GM12874 (cell line): ENCODE data around the gene ACOT7.

ENCODE experiments used
- CTCF ChIP-seq: IDR thresholded peaks from 2 replicates; pipeline ENCODE4 v1.5.1; 2011; ENCODE audit warnings: low read depth, mild to moderate bottlenecking, control low read depth, low read length, moderate library complexity; ENCODE audit not compliant: insufficient read depth

The ACOT7 gene

GRCh38 chr1:6310116-6310848 lies 83.3 kb downstream of the ACOT7 start:
- TF ChIP-seq CTCF = no peak

DNA sequence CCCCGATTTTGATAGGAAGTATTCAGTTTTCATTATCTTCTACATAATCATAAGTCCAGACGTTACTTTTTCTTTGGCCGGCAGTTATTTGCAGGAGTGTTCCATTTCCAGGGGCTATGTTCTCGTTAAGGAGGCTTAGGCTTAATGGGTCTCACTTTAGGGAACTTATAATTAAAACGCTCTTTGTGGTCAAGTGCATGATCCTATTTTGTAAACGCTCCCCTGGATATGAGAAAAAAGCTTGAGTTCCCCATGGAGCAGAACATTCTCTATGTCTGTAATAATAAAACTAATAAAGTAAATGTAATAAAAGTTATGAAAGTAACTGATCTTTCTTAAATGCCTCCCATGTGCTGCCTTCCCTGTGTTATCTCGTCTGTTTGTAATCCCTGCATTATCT lies 84.0 kb downstream of the ACOT7 start:
- TF ChIP-seq CTCF = no peak

DNA sequence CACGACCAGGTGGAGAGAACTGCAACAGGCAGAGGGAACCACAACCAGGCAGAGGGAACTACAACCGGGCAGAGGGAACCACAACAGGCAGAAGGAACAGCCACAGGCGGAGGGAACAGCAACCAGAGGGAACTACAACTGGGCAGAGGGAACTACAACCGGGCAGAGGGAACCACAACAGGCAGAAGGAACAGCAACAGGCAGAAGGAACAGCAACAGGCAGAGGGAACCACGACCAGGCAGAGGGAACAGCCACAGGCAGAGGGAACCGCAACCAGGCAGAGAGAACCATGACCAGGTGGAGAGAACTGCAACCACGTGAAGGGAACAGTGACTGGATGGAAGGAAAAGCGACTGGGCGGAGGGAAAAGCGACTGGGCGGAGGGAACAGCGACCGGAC lies 85.1 kb downstream of the ACOT7 start:
- no peak for TF ChIP-seq CTCF

DNA sequence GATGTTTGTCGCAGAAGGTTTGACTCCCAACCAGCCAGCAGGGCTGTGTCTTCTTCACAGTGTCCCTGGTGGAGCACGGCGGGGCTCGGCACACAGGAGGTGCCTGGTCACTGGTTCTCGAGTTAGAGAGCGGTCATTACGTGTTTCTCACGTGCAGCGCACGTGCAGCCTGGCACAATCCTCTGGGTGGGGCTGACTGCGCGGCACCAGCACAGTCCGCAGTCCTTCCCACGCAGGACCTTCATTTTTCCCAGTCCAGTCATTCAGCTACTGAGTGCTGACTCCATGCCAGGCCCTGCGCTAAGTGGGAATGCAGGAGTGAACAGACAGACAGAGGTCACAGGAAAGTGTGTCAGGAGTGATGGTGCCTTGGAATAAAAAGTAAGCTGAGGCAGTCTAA lies 86.5 kb downstream of the ACOT7 start:
- TF ChIP-seq CTCF = no peak

DNA sequence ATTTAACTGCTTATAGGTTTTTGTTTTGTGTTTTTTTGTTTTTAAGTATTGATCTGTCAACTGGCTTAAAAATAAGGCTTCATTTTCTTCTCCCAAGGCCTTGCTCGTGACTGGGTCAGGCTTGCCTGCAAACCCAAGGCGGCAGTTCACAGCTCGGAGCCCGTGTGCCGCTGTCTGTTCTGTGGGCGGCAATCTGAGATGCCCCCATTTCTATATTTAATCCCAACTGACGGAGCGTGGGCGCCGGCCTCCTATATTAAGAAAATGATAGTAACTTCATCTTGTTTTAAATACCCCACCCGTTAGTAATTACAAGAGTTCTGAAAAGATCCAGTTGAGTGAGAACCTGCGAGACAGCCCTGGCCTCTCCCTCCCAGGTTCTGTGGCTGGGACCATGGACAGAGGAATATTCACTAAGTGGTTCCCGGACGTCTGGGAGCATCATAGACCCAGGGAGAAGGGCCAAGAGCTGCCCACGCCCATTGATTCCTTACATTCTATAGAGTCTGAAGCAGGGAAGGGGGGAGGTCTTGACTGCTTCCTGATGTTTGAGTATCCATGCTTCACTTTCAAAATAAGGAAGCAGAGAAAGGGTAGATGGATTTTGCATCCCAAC lies 90.1 kb downstream of the ACOT7 start:
- TF ChIP-seq CTCF = no peak

DNA sequence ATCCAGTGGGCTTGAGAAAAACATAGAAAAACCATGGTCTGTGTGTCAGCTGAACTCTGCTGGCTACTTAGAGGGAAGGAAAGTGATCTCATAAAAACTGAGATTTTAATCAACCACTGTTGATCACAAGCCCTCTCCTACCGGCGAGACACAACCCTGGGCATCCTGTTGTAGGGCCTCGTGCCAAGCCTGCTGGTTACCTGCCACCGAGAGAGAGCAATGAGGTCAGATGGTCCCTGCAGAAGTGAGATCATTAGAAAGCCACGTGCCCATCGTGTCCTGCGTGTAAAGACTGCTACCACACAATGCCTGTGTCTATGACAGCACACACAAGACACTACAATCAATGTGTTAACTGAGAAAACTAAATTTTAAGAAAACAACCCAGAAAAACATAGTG lies 91.0 kb downstream of the ACOT7 start:
- no peak for TF ChIP-seq CTCF

GRCh38 chr1:6301526-6301925 lies 92.0 kb downstream of the ACOT7 start:
- TF ChIP-seq CTCF = no peak
